Measurements from ENCODE around the gene ICE2.
"Not testable (repeated sequence)": the region's sequence is repeated elsewhere in the genome, so short reads cannot be mapped to it uniquely, and the experiment has no call there.

The ICE2 gene

DNA sequence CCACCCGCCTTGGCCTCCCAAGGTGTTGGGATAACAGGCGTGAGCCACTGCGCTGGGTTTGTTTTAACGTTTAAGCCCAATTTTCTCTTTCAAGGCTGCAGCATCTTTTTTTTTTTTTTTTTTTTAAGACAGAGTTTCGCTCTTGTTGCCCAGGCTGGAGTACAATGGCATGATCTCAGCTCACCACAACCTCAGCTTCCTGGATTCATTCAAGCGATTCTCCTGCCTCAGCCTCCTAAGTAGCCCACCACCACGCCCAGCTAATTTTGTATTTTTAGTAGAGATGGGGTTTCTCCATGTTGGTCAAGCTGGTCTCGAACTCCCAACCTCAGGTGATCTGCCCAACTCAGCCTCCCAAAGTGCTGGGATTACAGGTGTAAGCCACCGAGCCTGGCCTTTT, 68.6 kb downstream of the ICE2 start:
- DNase-seq (ENCODE audit: low read depth, low spot score) = not testable (repeated sequence)

DNA sequence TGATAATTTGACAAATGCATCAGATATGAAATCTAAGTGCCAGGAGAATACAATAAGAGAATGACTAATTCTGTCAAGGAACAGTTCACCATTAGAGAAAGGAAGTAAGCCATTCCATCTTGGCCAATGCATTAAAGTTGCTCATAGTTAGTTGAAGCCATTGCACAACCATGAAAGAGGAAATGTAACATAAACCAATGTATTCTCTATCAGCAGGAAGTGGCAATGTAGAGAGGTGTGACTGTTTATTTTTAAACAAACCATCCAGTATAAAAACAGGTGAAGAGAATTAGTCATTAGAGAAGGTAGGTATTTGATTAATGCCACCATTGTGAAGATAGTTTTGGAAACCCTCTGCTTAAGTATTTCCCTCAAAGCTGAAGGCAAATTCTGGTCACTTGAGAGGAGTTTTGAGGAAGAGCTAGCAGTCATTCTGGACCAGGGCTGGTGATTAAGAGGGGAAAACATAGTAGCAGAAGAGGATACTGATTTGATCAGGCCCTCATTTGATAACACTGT, 70.4 kb downstream of the ICE2 start:
- no peak for DNase-seq (ENCODE audit: low read depth, low spot score)

DNA sequence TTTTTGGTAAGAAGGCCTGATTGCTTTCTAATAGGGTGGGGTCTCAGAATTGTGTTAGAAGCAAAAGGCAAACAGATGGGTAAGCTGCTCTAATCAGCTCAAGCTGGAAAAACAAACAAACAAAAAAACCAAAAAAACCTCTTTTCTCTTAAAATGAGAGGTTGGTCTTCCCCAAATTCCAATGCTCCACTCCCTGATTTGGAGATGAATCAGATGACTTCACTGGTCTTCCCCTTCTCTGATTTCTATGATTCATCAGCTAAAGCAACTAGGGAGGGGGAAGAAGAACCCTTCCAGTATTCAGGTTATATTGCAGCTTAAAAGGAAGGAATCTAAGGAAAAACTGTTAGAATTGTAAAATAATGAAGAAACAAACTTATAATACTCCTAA, 71.5 kb downstream of the ICE2 start:
- DNase-seq (ENCODE audit: low read depth, low spot score) = no peak

DNA sequence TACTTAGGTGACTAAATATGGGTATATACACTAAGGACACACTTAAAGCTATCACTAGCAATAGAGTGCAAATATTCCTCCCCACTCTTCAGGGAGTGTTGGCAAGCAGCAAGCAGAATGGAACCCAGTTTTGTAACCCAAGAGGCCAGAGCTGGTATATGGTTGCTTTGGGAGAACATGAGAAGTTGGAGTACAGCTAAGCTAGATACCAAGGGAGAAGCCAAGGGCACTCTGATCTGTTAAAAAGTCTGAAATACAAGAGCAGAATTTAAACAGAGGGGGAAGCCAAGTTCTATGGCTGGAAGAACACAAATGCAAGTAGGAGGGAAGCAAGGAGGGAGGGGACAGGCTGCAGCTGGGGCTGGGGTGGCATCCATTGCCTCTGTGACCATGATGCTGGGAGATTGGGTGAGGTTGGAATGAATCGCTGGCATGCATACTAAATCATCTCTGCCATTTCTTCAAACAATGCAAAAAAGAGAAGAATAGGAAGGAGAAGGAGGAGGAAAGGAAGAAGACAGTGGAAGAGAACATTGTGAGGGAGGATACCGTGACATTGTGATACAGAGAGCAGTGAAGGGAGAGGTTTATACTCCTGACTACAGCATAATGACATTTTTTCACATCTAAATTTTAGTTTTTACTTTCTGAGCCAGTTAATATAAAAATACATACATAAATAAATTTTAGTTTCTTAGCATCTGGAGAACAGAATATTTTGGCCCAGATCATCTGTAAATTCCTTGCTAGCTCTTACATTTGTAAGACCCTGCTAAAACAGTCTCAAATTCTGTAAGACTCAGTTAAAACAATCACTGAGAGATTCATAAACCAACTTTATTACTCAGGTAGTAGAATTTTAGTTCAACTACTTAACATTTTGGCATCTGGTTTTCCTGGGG, 72.2 kb downstream of the ICE2 start:
- no peak for DNase-seq (ENCODE audit: low read depth, low spot score)

DNA sequence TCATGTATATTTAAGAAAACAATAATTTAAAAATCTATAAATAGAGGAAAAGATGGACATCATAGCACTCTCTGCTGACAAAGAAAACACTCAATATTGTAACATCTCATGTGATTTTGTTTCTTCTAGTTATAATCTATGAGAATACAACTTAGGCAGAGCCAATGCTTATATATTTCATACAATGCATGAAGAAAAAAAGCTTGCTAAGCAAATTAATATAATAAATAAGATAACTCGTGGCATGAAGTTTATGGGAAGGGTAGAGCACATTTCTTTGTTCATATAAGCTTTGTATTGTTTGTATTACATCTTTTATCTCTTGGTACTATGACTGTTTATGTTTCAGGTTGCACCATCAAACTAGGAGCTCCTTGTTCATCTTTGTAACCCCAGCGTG, 73.5 kb downstream of the ICE2 start:
- no peak for DNase-seq (ENCODE audit: low read depth, low spot score)

DNA sequence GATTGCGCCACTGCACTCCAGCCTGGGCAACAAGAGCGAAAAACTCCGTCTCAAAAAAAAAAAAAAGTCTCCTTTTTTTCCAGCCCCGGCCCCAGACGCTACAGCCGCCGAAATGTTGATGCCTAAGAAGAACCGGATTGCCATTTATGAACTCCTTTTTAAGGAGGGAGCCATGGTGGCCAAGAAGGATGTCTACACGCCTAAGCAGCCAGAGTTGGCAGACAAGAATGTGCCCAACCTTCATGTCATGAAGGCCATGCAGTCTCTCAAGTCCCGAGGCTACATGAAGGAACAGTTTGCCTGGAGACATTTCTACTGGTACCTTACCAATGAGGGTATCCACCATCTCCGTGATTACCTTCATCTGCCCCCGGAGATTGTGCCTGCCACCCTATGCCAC, 74.6 kb downstream of the ICE2 start:
- not testable (repeated sequence) for DNase-seq (ENCODE audit: low read depth, low spot score)

DNA sequence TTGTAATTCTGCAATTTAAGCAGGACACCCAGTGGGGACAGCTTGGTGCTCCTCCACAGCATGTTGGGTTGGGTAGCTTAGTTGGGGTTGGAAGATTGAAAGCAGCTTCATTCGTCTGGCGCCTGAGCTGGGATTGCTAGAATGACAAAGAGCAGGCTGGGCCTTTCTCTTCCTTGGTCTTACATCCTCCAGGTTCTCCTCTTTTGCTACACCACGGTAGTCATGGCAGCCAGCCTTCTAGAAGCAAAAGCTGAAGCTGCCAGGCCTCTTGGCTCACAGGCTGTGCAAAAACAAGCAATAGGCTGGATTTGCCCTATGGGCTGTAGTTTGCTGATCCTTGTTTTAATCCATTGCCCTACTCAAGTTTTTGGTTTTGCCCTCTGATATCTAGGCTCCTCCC, 78.0 kb downstream of the ICE2 start:
- peak; percentile 48 for DNase-seq (ENCODE audit: low read depth, low spot score)

DNA sequence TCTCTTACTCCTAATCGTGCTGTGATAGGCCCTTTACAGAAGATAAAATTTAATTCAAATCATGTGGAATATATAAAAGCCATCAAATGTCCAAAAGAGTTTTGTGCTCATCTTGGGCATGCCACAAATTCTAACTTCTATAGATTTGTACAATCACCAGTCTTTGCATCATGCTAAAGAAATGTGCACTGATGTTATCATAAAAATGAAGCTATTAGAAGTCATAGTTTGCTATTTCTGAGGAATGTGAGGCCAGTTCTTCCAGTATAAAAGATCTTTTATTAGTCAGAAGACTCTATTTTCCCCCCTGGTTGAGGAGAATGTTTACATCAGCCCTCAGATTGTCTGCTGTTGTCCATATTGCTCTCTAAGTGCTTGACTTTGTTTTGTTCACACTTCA, 79.0 kb downstream of the ICE2 start:
- no peak for DNase-seq (ENCODE audit: low read depth, low spot score)

DNA sequence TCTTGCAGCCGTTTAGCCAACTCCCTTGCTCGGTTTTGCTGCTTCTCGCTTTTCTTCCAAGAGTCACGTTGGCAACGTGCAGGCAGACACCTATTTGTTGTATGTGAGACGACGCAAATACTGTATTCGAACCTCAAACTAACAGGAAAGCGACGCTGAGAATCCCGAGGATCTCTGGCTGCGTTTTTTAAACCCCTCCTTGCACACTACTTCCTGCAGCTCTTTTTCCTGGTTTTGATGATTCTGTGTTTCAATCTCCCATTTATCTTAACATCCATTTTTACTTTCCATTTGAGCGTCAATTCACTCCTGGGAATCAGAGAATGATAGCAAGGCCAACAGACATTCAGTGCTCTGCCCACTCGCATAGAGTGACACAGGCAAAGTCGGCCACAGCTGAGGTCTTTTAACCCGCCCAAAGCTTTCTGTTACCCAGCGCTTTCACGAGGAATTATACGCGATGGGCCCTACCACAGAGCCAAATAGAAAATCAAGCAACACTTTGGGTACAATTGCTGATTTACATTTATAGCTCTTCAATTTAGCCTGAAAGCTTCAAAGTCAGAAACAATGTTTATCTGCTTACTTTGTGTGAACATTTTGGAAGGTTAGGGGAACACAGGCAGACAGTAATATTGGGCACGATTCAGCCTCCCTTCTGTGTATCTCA, 79.6 kb downstream of the ICE2 start:
- no peak for DNase-seq (ENCODE audit: low read depth, low spot score)

DNA sequence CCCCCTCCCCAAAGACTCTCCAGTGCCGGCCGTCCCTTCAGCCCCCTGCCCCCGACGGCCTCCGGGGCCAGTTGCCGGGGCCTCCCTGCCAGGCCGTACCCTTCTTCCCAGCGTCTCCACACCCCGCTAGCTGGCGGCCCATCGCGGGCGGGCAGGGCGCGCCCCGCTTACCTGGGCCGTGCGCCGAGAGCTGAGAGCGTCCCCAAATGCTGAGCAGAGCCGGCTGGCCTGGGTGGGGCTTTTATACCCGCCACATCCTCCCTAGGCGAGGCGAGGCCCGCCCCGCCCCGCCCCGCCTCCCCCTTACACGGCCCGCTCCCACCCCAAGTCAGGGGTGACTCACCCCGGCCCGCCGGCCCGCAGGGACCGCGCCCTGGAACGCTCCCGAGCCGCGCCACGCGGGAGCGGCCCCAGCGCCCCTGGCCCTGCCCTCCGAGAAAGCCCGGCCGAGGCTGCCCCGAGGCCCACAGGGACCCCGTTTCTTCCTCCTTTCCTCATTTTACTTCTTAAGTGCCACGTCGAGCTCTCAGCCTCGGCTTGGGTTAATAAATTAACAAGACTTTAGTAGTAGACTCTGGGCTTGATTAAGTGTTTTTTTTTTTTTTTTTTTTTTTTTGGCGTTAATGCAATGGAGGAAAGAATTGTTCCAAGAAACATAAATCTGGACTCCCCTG, 81.0 kb downstream of the ICE2 start, which contains the start of gene ANXA2:
Gene ANXA2 (minus strand): TSS at position 215 of the 674 bp plus-strand sequence. CDS start 11,911 bp downstream, outside the sequence.
- DNase-seq (ENCODE audit: low read depth, low spot score) = peak; percentile 81

DNA sequence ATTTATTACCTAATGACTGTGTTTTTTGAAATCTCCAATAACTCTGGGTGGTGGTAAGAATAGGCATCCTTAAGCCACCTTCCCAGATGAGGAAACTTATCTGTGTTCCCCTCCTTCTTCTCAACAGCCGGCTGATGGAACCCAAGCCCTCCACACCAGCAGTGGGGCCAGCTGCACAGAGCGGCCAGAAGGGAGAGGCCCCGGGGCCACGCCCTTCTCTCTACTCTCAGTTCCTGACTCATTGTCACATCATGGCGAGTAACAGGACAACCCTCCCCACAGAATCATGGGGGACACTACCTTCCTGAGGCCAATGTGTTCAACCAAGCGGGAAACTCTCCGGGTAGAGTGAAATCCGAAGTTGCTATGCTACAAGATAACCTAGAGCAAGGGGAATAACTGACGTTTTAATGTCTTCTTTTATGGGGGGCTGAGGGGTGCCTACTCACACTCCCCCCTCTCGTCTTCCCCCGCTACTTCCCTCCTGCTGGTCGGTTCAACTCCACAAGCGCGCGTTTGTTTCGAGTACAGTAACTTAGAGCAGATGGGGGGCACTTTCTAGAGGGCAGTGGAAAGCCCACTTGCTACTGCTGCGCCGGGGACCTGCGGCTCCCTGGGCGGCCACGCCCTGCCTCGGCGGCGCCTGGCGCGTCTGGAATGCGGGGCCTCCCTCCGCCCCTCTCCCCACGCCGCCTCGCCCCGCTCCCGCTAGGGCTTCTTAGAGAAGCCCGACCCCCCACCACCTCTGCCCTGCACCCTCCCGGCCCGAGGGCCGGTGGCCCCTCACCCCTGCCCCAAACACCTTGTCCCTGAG, 81.8 kb downstream of the ICE2 start:
- peak; percentile 76 for DNase-seq (ENCODE audit: low read depth, low spot score)

DNA sequence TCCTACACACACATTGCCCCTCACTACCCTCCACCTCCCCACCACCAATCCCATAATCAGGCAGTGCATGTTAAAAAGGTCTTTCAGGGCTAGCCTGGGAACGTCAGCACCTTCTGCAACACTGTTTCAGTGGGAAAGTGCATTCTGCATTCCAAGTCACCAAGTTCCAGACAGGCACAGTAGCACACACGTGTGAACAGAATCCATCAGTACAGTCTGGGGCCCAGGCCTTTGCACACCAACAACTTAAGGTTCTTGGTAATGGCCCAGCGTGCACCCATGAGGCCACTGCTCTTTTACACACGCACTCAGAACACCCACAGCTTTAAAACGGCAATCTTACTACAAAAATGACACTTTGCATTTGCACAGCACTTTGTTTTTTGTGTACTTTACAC, 82.4 kb downstream of the ICE2 start:
- DNase-seq (ENCODE audit: low read depth, low spot score) = peak; percentile 59

DNA sequence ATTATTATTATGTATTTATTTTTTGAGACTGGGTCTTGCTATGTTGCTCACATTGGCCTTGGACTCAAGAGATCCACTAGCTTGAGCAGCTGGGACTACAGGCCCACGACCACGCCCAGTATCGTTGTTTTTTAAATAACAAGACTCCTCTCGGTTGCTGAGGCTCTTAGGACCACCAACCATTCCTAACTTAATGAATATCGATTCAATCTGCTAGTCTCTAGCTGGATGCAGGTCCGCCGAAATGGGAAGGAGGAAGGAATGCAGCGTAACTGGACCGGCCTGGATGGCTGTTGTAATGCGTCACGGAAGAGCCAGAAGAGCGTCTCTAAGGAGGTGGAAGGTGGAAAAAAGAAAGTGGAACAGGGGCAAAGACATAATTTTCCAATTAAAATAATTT, 82.8 kb downstream of the ICE2 start:
- peak; percentile 74 for DNase-seq (ENCODE audit: low read depth, low spot score)

DNA sequence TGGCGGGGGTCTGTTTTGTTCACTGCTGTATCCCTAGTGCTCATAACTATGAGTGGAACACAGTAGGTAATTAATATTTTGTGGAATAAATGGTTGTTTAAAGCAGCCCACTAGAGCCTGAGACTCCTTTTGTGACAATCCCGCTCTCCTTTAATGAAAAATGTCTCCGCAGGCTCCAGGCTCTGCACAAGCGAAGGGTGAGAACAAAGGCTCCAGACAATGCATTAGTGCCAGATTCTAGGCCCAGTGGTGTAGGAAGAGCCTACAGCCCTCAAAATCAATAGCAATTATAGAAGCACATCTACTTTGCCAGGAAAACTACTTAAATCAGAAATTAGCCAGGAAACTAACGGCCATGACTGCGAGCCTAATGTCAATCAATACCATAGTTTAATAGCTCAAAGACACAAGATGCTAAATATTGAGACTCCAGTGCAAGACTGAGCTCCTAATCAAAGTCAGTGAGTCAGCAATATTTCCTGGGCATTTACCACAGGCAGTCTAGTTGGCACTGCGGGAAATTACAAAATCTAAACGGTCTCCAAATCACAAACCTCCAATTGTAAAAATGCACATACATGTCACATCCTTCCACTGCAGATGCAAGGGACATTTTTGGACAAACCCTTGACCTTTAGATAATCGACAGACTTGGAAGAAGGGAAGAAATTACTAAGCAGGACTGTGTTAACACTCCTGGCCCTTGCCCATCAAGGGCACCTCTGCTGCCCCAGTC, 83.5 kb downstream of the ICE2 start:
- no peak for DNase-seq (ENCODE audit: low read depth, low spot score)

DNA sequence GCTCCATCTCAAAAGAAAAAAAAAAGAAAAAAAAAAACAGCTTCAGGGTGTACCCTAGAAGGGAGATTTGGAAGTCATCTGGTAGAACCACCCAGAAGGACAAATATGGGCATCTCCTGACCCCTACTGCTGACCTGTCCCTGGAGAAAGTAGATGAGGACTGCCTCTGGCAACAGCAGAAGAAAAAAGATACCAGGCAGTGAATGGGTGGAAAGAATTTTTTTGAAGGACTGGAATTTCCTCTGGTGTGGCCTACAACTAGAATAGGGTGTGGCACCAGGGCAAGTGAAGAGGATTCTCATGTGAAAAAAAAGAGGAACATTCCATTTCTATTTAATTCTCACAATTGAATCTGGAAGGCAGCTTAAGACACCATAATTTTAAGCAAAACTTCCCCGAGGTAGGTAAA, 84.2 kb downstream of the ICE2 start:
- DNase-seq (ENCODE audit: low read depth, low spot score) = peak; percentile 77

DNA sequence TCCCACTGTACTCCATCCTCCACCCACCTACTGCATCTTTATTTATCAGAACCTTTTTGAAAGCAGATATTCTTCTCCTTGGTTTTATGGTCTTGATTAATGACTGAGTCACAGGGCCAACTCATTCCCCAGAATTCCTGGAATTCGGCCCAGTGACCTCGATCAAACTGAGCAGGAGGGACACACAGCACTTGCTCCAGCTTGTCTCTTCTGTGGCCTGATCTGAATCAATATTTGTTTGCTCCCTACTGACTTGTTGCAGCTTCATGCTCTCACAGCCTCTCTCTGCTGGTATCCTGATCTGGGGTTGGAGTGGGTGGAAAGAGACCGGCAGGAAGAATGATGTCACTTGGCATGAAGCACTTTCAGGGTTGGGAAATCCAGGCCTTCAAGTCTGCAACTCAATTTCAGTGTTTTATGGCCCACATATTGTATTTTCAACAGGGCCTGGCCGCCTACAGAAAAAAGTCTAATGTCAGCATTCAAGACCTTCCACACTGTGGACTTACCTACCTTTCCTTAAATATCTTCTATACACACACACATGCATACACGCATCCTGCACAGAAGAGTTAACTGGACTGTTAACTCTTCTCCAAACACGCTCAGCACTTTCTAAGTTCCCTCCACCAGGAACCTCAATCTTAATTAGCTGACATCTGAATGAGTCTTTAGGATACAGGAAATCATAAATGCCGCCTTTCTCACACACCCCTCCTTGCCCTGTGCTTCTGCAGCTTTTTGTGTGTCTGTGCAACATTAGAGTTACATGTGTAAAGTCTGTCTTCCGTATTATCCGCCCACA, 85.8 kb downstream of the ICE2 start:
- peak; percentile 51 for DNase-seq (ENCODE audit: low read depth, low spot score)

DNA sequence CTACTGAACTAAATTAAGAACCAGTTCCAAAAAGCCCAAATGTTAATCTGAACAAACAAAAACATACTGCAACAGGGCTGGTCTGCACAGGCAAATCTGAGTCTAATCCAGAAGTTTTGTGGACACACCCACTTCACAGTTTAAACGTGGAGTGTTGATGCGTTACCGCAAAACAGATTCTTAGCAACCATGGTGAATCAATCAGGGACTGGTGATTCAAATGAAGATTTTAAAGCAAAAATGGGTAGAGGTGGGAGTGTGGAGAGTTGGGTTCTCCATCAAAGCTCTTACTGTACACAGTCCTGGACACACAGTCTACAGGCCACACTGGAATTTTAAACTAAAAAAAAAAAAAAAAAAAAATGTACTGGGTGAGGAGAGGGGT, 86.3 kb downstream of the ICE2 start:
- no peak for DNase-seq (ENCODE audit: low read depth, low spot score)

DNA sequence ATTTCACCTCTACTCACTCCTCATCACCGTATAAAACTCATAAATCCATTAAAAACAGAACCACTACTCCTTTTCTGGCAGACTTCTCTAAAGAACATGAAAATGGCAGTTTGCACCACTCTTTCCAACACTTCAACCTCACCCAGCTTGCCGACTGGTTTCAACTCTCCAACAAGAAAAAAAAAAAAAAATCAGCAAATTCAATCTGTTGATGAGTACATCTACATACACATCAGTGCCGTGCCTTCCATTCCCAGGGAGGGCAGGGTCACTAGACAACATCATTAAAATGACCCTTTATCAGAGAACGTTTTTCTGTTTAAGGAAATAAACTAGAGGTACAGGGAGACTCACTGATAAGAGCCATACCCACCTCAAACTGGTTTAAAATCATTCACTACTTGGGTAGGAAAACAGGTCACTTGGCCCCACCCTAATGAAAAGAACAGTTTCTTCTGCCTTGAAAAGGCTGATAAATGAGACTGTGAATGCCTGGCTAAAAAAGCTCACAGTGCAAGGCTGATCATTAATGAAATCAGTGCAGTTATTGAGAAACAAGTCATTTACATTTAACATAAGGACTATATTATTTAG, 87.1 kb downstream of the ICE2 start:
- DNase-seq (ENCODE audit: low read depth, low spot score) = no peak

DNA sequence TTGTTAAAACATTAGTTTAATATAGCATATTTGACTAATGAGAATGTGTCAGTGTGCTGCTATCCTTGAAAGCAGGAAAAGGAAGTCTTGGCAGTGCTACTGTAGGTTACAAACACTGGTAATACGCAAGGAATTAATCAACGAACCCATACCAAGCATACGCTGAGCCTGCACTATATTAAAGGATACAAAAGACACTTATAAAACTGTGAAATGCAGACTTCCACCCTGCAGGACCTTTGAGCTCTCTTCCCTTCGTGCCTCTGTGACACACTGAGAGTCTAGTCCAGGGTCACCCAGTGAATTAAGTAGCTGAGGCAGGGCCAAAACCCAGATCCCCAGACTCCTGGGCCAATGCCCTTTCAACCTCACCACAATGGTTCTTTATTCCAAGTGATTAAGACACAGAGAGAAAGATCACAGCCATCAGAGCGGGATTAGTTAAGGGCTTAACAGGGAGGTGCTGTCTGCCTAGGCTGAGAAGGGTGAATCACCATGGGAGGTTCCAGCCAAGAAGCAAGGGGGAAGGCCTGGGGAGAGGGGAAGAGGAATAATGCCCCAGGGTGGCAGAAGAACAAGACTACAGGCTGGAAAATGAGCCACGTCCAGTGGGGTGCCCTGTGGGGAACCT, 88.0 kb downstream of the ICE2 start:
- DNase-seq (ENCODE audit: low read depth, low spot score) = peak; percentile 85
